ENCODE data around the gene GTSE1.

Gene GTSE1

GRCh38 chr22:46275455-46276122 is 21.1 kb upstream of the GTSE1 start:
- no peak for DNase-seq

GRCh38 chr22:46276563-46276962 is 20.1 kb upstream of the GTSE1 start:
- DNase-seq, result no peak

- no peak for DNase-seq
These were observed 17.7 kb upstream of the GTSE1 start for GRCh38 chr22:46278656-46279645.

- DNase-seq, result no peak
These were observed 16.4 kb upstream of the GTSE1 start for GRCh38 chr22:46280063-46280817.

- DNase-seq, result no peak
These were observed 15.6 kb upstream of the GTSE1 start for GRCh38 chr22:46280999-46281623.

- no peak for DNase-seq
These were observed 14.6 kb upstream of the GTSE1 start for GRCh38 chr22:46281866-46282678.

- DNase-seq, result no peak
These were observed 10.7 kb upstream of the GTSE1 start for GRCh38 chr22:46286006-46286405.

- DNase-seq, result no peak
These were observed 9.5 kb upstream of the GTSE1 start for GRCh38 chr22:46286941-46287872.

- no peak for DNase-seq
These were observed 8.6 kb upstream of the GTSE1 start for GRCh38 chr22:46287873-46288751.

- DNase-seq, result no peak
These were observed 7.8 kb upstream of the GTSE1 start for GRCh38 chr22:46288846-46289243.

GRCh38 chr22:46289244-46289891 is 7.3 kb upstream of the GTSE1 start:
- DNase-seq, result no peak

GRCh38 chr22:46290121-46290842 is 6.4 kb upstream of the GTSE1 start:
- DNase-seq, result no peak

- DNase-seq, result no peak
These were observed 5.6 kb upstream of the GTSE1 start for GRCh38 chr22:46290843-46291785.

- DNase-seq, result no peak
These were observed 4.5 kb upstream of the GTSE1 start for GRCh38 chr22:46292173-46292572.

GRCh38 chr22:46292732-46293131 is 3.9 kb upstream of the GTSE1 start:
- no peak for DNase-seq

GRCh38 chr22:46293577-46294260 is 3.0 kb upstream of the GTSE1 start:
- DNase-seq, result no peak

GRCh38 chr22:46294784-46295183 is 1.9 kb upstream of the GTSE1 start:
- no peak for DNase-seq
